SHP77 treated with DMSO at 0.1 percent for 48 hours (cell line): ENCODE data around the gene CEP131.

ENCODE experiments used
- DNase-seq: peaks from one replicate; lab custom pipeline; 2025; lab: John Stamatoyannopoulos, UW

The CEP131 gene

DNA sequence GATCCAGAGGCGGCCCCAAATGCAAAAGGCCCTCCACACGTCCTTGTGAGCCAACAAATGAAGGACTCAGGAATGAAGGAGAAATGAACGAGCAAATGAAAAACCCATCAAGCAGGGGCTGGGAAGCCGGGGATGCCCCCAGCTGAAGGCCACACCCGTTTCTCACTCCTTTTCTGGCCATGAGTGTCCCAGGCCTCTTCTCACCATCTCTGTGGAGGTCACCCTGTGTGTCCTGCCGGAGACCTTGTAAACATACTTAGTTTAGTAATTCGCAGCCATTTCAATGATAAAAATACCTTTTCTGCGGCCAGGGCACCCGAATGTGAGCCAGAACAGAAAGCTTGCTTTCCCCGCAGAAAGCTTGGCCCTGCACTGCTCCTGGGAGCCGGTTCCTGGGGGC is 35.6 kb downstream of the CEP131 start:
- no peak for DNase-seq

GRCh38 chr17:81186203-81186602 is 36.6 kb downstream of the CEP131 start:
- DNase-seq = no peak

- no peak for DNase-seq
Observed at GRCh38 chr17:81184555-81184954, 38.2 kb downstream of the CEP131 start.

GRCh38 chr17:81183807-81184206 is 39.0 kb downstream of the CEP131 start:
- DNase-seq = no peak

GRCh38 chr17:81183316-81183715 is 39.4 kb downstream of the CEP131 start:
- no peak for DNase-seq

- DNase-seq = no peak
Observed at GRCh38 chr17:81182596-81182995, 40.2 kb downstream of the CEP131 start.

DNA sequence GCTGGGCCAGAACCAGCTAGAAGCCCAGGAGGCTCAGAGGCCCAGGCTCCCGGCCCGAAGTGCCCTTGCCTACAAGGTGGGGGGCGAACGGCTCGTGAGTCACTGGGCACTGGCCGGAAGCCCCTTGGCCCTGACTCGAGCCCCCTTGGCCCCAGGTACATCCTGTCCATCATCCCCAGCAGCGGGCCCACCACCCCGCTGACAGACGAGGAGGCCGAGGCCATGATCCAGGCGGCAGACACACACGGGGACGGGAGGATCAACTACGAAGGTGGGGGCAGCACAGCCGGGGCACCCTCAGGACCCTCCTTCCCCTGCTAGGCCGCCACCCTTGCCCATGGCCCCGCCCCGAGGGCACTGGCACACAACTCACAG is 41.0 kb downstream of the CEP131 start:
- DNase-seq = no peak

GRCh38 chr17:81180836-81181810 is 41.6 kb downstream of the CEP131 start:
- DNase-seq = no peak

- DNase-seq = no peak
Observed at GRCh38 chr17:81179861-81180260, 42.9 kb downstream of the CEP131 start.

DNA sequence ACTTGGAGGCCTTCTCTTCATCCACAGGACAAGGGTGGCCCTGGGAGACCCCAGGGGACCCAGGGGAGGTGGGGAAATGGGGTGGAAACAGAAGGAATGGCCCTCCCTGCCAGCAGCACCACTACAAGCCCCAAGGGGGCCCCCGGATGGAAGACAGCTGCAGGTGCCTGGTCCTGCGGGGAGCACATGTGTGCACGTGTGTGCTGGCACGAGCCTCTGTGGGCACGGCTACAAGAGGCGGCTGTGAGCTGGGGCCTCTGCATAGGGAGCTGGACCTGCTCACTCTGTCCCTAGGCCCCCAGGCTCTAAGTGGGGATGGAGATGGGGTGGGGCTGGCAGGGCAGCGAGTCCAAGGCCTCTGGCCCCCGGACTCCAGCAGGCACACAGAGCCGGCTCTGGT is 43.5 kb downstream of the CEP131 start:
- no peak for DNase-seq

- DNase-seq = no peak
Observed at GRCh38 chr17:81178136-81179091, 44.4 kb downstream of the CEP131 start.

DNA sequence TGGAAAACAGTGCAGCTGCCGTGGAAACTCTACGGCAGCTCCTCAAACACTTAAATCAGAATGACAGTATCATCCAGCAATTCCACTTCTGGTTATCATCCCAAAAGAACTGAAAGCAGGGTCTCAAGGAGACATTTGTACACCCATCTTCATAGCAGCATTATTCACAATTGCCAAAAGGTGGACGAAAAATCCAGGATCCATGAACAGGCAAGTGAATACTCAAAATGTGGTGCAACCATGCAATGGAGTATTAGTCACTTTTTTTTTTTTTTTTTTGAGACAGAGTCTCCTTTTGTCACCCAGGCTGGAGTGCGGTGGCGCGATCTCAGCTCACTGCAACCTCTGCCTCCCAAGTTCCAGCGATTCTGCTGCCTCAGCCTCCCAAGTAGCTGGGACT is 46.1 kb downstream of the CEP131 start:
- DNase-seq = no peak

- no peak for DNase-seq
Observed at GRCh38 chr17:81173762-81174155, 49.0 kb downstream of the CEP131 start.

DNA sequence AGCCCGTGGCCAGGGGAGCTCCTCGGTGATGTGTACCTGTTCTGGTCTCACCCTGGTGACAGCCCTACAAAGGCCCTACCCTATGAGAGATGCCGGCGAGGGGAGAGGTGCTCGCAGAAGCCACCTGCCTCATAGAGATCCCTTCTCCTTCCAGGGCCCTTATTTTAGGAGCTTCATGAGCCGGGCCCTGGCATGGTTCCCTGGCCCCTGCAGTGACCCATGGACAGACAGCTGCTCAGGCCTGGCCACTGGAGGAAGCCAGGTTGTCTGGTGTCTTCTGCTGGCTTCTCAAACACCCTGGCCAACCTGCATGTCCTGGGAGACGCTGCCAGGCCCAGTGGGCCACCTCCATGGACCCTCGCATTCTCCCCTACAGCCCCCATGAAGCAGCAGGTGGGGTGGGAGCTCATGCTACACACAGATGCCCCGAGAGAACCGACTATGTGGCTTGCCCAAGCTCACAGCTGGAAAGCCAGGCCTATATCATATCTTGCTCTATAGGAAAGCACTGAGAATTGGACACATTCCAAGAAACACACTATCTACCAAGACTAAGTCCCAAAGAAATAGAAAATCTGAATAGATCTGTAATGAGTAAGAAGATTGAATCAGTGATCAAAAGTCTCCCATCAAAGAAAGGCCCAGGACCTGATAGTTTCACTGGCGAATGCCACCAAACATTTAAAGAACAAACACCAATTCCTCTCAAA is 49.6 kb downstream of the CEP131 start:
- no peak for DNase-seq

DNA sequence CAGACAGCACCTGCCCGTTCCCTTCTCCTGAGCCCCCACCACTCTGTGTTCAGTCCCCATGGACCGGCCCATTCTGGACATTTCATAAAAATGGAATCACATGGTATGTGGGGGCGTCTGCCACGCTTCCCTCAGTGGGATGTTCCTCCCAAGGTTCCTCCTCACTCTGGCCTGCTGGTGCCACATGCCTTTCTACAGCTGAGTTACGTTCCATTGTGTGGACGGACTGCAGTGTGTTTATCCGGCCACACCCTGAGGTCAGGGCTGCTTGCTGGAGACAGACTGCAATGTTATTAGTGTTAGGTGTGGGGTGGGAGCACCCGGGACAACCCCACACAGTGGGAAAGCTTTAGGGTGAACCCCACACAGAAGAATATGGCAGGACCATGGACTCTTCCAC is 50.8 kb downstream of the CEP131 start:
- DNase-seq = no peak

DNA sequence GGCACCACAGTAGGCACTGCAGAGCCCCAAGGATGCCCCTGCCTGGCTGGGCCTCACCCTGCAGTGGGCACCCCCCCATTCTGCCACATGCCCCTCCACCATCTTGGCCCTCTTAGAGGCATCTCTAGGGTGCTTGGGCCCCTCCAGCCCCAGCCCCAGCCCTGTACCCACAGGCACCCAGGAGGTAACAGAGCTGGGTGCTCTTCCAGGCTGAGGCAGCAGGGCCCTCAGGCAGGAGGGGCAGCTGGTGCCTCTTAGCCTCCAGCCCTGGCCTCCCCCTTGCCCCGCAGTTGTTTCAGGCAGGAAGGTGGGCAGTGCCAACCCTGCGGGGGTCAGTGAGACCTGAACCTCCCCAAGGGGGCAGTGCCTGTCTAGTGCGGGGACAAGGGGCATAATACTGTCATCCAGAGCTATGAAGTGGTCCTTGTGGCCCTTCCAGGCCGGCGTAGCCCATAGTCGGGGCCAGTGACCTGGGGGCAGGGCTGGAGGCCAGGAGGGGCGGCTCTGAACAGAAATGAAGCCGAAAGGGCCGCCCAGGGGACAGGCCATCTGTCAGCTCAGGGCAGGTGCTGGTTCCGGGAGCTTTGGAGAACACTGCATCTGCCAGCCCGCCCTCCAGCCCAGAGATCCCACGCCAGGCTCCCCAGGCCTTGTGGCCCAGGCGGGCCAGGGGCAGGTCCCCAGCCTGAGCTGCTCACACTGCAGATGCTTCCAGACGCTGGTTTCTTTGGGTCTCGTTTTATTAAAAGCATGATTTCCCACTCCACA is 51.9 kb downstream of the CEP131 start:
- DNase-seq = no peak

DNA sequence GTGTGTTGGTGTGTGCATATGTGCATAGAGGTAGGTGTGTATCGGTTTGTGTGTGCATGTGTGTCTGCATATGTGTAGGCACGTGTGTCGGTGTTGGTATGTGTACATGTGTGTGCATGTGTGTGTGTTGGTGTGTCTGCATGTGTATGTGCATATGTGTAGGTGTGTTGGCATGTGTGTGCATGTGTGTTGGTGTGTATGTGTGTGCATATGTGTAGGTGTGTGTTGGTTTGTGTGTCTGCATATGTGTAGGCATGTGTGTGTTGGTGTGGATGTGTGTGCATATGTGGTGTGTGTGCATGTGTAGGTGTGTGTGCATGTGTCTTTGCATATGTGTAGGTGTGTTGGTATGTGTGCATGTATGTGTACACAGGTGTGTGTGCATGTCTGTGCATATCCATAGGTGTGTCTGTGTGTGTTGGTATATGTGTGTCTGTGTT is 52.9 kb downstream of the CEP131 start:
- DNase-seq = no peak

GRCh38 chr17:81167638-81168037 is 55.1 kb downstream of the CEP131 start:
- DNase-seq = no peak

DNA sequence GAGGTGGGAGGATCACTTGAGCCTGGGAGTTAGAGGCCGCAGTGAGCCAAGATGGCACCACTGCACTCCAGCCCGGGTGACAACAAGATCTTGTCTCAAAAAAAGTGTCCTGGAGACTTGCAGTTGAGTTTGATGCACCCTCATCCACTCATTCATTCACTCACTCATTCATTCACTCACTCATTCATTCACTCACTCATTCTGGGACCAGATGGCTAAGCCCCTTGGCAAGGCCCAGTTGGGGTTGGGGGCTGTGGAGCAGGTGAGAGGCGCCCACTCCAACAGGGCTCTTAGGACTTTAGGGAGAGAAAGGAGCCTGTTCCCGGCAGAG is 55.6 kb downstream of the CEP131 start:
- DNase-seq = no peak

- no peak for DNase-seq
Observed at GRCh38 chr17:81166033-81166492, 56.7 kb downstream of the CEP131 start, which contains the start of gene AATK. Gene AATK (minus strand): TSS chr17:81166221. CDS start chr17:81165992, 229 bp downstream.
